Gastroesophageal sphincter (tissue), 3 donors: ENCODE measurements around the gene SLCO4C1.

ENCODE experiments used
- CTCF ChIP-seq, 4 experiments: fragments of 200-600 bp in 2 of 4; fragments of 450-650 bp in 2 of 4; sonication (generic) in 1 of 4; IDR thresholded peaks; one replicate each; pipeline ENCODE4 v1.5.1; 2017 to 2019; ENCODE audit warnings: antibody characterized with exemption in 4 of 4, mild to moderate bottlenecking in 2 of 4, moderate library complexity in 2 of 4
- POLR2A ChIP-seq, 2 donors: fragments of 450-650 bp; IDR thresholded peaks; one replicate each; pipeline ENCODE4 v1.6.1; 2017; ENCODE audit warnings: antibody characterized with exemption in 2 of 2, mild to moderate bottlenecking in 2 of 2, moderate library complexity in 1 of 2
- POLR2AphosphoS5 ChIP-seq: sonication (generic); formaldehyde crosslinking; IDR thresholded peaks from one replicate; pipeline ENCODE4 v1.6.1; 2017; ENCODE audit warnings: antibody characterized with exemption

GRCh38 chr5:102309586-102309985, 13.5 kb upstream of the SLCO4C1 start:
- no peak for TF ChIP-seq CTCF (IDR thresholded peaks at IDR 0.05)
- TF ChIP-seq POLR2AphosphoS5, result no peak
- no peak for TF ChIP-seq POLR2A (IDR thresholded peaks at IDR 0.05)
